Measurements from ENCODE around the gene RAB3C. TPM values are rescaled to one million over a fixed set of nuclear protein-coding genes. Genes with fewer than 3 reads are reported as not detected.
"Not testable (repeated sequence)": the region's sequence is repeated elsewhere in the genome, so short reads cannot be mapped to it uniquely, and the experiment has no call there.

Gene RAB3C
- total RNA-seq, 1 experiment from 2014 or later, result 0.24 TPM

DNA sequence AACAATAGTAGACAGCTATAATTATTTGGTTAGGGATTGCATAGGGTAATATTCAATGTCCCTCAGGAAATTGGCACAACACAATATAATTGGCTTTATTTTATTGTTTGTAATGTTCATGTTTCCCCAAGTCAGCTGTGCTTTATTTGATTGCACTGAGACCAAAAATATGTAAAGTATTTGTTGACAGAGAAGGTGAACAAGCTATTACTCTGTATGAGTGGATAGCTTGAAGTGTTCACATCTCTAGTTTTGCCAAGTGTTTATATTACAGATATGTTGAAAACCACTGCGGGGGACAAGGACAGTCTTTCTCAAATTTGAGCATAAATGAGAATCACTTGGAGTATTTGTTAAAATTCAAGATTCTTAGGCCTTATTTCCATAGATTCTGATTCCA lies 83.3 kb downstream of the RAB3C start:
- in situ Hi-C loops (cut with HindIII; ENCODE audit: low pct_unique_long_range_greater_than_20kb, low sequenced_read_pairs), result no loop called here
- DNase-seq (ENCODE audit: low read depth, low spot score), result no peak

DNA sequence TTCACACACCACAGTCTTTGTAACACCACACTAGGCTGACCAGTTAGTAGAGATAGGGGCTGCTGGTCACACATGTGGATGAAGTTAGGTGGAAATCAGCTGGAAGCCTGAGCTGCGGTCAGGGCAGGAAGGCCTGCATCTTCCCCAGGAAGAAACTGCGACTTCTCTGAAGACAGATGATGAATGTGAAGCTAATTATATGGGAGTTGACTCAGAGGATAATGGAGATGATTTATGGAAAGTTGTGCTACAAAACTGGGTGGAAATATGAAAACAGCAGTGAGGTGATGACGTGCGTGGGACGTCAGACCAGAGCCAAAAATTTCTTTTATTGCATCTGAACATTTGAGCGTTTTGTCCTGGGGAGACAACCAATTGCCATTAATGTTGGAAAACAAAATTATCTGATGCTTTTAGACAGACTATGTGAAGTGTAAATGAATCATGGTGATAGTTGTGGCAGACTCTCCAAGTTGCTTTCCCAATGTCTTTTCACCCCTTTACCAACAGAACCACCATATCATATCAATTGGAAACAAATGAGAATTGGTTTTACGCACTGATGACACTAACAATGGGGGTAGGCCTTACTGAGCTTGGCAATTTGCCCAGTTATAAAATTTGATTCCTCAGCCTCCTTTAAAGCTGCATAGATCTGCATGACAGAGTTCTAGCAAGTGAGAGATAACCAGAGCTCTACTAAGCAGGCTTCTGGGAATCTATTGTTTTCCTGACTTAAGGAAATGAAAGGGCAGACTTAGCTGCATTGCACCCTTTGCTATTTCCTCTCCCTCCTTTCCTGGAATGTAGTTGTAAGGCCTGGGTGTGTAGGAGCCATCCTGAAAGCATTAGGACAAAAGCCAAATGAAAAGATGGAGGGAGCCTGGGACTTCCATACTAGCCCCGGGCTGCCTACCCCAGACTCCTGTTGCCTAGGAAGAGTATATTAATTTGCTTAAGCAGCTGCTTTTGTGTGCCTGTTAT lies 84.0 kb downstream of the RAB3C start:
- peak; percentile 17 for DNase-seq (ENCODE audit: low read depth, low spot score)
- in situ Hi-C loops (cut with HindIII; ENCODE audit: low pct_unique_long_range_greater_than_20kb, low sequenced_read_pairs), result no loop called here

DNA sequence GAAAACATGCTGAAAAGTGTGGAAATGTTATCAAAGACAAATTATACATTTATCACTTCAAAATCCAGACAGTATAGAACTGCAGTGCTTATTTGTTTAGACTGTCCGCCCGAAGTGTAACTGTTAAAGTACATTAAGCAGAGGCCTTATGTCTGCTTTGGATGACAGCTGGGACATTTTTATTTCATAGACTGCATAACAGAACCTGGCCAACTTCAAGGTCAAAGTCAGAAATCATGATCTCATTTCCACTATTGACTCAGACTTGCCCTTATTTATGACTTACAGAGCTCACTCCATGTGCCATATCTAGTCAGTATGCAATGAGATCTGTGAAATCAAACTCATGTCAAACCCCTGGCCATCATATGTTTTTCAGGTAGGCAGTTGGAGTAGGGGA lies 87.7 kb downstream of the RAB3C start:
- in situ Hi-C loops (cut with HindIII; ENCODE audit: low pct_unique_long_range_greater_than_20kb, low sequenced_read_pairs), result no loop called here
- DNase-seq (ENCODE audit: low read depth, low spot score), result no peak

DNA sequence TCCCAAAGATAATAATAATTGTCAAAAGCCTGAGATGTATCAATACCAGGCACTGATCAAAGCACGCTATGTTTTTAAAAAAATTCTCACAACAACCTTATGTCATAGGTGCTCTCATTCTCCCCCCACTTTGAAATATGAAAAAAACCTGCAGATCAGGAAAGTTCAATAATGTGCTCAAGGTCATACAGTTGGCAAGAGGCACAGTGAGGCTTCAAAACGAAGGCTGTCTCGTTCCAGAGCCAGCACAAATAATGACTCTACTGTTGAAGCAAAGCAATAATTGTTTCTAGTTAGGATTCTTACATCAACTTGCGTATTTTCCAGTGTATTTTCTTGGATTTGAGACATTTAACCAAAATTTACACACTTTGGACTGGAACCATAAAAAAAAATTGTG lies 88.3 kb downstream of the RAB3C start:
- in situ Hi-C loops (cut with HindIII; ENCODE audit: low pct_unique_long_range_greater_than_20kb, low sequenced_read_pairs), result no loop called here
- DNase-seq (ENCODE audit: low read depth, low spot score), result no peak

DNA sequence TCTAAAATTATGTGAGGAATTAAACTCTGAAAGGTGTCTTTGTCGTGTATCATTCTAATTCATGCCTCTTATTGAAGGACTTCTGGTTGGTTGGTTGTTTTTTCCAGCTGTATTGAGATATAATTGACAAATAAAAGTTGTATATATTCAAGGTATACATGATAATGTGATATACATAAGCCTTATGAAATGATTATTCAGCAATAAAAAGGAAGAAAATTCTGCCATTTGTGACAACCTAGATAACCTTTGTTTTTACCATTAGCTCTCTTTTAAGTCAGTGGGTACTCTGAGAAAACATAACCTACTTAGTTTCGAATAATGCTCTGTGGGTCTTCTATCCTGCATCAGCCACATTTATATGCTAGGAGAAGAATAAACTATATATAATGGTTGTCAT lies 89.6 kb downstream of the RAB3C start:
- no peak for DNase-seq (ENCODE audit: low read depth, low spot score)
- in situ Hi-C loops (cut with HindIII; ENCODE audit: low pct_unique_long_range_greater_than_20kb, low sequenced_read_pairs), result no loop called here

DNA sequence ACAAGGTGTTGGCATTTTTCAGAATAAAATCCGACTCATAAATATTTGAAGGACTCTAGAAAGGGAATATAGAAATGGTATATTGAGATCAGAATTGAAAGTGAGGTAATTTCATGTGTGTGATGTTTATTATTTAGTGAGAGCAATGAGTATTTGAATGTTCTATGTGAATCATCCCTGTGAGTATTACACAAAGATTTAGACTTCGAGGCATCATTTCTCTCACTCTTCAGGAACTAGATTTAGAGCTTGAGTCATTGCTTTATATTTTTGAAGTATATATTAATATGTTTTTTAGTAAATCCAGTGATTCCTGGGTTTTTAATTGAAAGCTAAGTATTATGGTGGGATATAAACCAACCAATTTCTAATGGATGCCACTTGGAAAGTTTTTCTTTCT lies 91.2 kb downstream of the RAB3C start:
- no peak for DNase-seq (ENCODE audit: low read depth, low spot score)
- in situ Hi-C loops (cut with HindIII; ENCODE audit: low pct_unique_long_range_greater_than_20kb, low sequenced_read_pairs), result no loop called here

DNA sequence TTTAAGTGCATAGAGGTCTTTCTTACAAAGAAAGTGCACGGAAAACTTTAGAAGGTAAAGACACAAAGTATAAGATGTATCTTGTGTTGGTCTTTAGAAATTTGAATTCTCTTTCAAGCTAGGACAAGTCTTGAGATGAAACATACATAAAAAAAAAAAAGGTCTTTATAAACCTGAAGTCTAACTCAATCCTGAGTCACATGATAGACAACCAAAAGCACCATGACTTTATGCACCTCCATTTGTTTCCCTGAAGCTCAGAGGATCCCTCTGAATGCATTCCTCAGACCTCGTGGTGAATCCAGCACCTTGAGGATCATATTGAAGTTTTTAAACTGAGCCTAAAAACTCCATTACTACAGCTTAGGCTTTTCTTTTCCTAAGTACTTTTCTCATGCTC lies 91.8 kb downstream of the RAB3C start:
- in situ Hi-C loops (cut with HindIII; ENCODE audit: low pct_unique_long_range_greater_than_20kb, low sequenced_read_pairs), result no loop called here
- no peak for DNase-seq (ENCODE audit: low read depth, low spot score)

- no peak for DNase-seq (ENCODE audit: low read depth, low spot score)
- in situ Hi-C loops (cut with HindIII; ENCODE audit: low pct_unique_long_range_greater_than_20kb, low sequenced_read_pairs), result no loop called here
These were observed 92.5 kb downstream of the RAB3C start for GRCh38 chr5:58675341-58675740.

- DNase-seq (ENCODE audit: low read depth, low spot score), result no peak
- in situ Hi-C loops (cut with HindIII; ENCODE audit: low pct_unique_long_range_greater_than_20kb, low sequenced_read_pairs), result no loop called here
These were observed 94.8 kb downstream of the RAB3C start for GRCh38 chr5:58677650-58678049.

GRCh38 chr5:58680503-58680902 lies 97.6 kb downstream of the RAB3C start:
- in situ Hi-C loops (cut with HindIII; ENCODE audit: low pct_unique_long_range_greater_than_20kb, low sequenced_read_pairs), result no loop called here
- DNase-seq (ENCODE audit: low read depth, low spot score), result no peak

DNA sequence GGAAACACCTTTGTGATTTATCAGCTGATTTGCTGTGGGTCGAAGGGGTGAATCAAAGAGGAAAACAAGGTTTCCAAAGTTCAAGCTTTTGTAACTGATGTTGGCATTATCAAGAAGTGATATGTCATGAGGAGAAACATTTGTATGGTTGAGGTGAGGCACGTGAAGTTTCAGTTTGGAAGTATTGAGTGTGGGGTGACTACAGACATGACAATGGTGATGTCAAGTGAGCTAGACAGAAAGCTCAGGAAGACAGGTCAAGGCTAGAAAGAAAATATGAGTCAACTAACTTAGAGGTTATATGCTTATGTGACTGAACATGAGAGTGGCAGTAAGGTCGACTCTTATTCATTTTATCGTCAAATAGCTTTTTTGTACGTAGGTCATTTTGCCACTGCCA lies 99.1 kb downstream of the RAB3C start:
- in situ Hi-C loops (cut with HindIII; ENCODE audit: low pct_unique_long_range_greater_than_20kb, low sequenced_read_pairs), result no loop called here
- DNase-seq (ENCODE audit: low read depth, low spot score), result no peak

DNA sequence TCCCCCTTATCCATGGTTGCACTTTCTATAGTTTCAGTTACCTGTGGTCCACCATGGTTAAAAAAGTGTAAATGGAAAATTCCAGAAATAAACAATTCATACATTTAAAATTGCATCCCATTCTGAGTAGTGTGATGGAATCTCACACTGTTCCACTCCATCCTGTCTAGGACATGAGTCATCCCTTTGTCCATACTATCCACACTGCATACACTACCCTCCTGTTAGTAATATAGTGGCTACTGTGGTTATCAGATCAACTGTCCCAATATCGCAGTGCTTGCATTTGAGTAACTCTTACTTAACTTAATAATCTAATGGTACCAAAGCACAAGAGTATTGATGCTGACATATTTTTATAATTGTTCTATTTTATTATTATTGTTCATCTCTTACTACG lies 100.7 kb downstream of the RAB3C start:
- in situ Hi-C loops (cut with HindIII; ENCODE audit: low pct_unique_long_range_greater_than_20kb, low sequenced_read_pairs), result no loop called here
- no peak for DNase-seq (ENCODE audit: low read depth, low spot score)

- DNase-seq (ENCODE audit: low read depth, low spot score), result no peak
- in situ Hi-C loops (cut with HindIII; ENCODE audit: low pct_unique_long_range_greater_than_20kb, low sequenced_read_pairs), result no loop called here
These were observed 104.2 kb downstream of the RAB3C start for GRCh38 chr5:58687079-58687478.

GRCh38 chr5:58687595-58687994 lies 104.7 kb downstream of the RAB3C start:
- in situ Hi-C loops (cut with HindIII; ENCODE audit: low pct_unique_long_range_greater_than_20kb, low sequenced_read_pairs), result no loop called here

DNA sequence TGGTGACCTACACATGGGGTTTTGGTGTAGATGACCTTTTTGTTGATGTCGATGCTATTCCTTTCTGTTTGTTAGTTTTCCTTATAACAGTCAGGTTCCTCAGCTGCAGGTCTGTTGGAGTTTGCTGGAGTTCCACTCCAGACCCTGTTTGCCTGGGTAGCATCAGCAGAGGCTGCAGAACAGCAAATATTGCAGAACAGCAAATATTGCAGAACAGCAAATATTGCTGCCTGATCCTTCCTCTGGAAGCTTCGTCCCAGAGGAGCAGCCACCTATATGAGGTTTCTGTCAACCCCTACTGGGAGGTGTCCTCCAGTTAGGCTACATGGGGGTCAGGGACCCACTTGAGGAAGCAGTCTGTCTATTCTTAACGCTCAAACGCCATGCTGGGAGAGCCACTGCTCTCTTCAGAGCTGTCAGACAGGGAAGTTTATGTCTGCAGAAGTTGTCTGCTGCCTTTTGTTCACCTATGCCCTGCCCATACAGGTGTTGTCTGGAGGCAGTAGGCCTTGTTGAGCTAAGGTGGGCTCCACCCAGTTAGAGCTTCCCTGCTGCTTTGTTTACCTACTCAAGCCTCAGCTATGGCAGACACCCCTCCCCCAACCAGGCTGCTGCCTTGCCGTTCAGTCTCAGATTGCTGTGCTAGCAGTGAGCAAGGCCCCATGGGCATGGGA lies 116.3 kb downstream of the RAB3C start:
- DNase-seq (ENCODE audit: low read depth, low spot score); in situ Hi-C loops (cut with HindIII; ENCODE audit: low pct_unique_long_range_greater_than_20kb, low sequenced_read_pairs): not testable (repeated sequence)

More at GRCh38 chr5:58687595-58687994, 104.7 kb downstream of the RAB3C start:
- DNase-seq (ENCODE audit: low read depth, low spot score), result no peak

DNA sequence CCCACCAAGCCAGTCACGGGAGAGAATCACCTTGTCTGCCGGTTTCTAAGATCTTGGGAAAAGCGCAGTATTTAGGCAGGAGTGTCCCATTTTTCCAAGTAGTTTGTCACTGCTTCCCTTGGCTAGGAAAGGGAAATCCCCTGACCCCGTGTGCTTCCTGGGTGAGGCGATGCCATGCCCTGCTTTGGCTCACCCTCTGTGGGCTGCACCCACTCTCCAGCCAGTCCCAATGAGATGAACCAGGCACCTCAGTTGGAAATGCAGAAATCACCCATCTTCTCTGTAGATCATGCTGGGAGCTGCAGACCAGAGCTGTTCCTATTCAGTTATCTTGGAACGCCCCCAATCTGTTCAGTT lies 116.9 kb downstream of the RAB3C start:
- DNase-seq (ENCODE audit: low read depth, low spot score), result no peak
- in situ Hi-C loops (cut with HindIII; ENCODE audit: low pct_unique_long_range_greater_than_20kb, low sequenced_read_pairs), result no loop called here

DNA sequence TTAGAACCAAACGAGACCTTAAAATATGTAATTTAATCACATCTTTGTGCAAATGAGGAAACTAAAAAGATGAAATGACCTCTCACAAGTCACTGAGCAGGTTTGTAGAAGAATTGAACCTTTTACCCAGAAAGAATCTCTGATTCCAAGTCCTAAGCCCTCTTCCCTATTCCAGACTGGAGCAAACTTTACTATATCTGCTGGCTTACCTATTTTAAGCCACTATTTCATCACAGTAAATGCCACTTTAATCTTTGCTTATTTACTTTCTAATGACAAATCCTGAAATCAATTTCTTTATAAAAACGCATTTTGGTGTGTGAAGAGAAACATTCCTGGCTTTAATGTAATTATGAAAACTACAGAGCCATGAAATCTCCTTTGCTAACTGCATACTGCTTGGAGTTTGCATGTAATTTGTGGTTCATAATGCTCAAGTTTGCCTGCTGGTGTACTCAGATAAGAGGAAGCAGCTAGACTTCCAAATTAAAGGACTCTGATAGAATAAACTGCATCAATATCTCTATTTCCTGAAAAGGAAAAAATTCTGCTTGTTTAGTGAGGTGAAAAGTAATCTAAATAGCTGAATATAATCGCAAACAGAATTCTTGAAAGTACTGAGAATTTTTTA lies 121.2 kb downstream of the RAB3C start:
- no peak for DNase-seq (ENCODE audit: low read depth, low spot score)
- in situ Hi-C loops (cut with HindIII; ENCODE audit: low pct_unique_long_range_greater_than_20kb, low sequenced_read_pairs), result no loop called here

DNA sequence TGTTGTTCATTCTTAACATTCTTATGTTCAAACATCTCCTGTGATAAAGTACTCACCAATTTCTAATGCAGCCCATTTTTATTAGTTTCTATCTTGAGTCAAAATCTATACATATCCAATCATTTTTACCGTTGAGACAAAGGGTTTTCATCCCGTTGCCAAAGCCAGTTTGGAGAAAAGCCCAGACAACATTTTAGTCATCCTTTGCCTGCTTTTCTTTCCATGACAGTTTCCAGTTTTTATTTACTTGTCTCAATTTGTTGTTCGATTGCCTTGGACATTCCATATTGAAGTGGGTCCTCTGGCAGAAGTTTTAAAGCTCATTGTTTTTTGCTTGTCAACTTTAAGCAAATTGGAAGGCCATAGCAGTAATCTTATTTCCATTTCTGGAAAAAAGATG lies 123.9 kb downstream of the RAB3C start:
- in situ Hi-C loops (cut with HindIII; ENCODE audit: low pct_unique_long_range_greater_than_20kb, low sequenced_read_pairs), result no loop called here
- no peak for DNase-seq (ENCODE audit: low read depth, low spot score)

DNA sequence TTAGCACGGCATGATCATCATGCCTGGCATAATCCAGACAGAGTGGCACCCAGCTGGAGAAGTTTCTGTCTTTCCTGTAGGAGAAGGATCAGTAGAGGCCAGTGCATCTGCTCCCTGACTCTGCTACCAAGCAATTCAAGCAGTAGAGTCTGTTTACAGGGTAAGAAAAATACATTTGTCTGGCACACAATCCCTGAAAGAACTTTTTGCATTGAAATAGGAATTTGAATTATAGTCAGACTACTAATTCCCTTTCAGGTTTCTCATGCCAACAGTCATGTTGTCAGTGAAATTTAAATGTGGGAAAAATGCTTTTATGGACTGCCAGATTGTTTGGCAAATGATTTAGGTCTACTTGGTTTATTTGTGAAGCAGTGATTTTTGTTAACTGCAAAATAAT lies 125.6 kb downstream of the RAB3C start:
- in situ Hi-C loops (cut with HindIII; ENCODE audit: low pct_unique_long_range_greater_than_20kb, low sequenced_read_pairs), result no loop called here
- no peak for DNase-seq (ENCODE audit: low read depth, low spot score)

Measured in SK-MEL-5 (cell line).